Gastrocnemius medialis (tissue), 4 donors: ENCODE results near the gene KAZALD1. TPM values are rescaled to one million over a fixed set of nuclear protein-coding genes. Genes with fewer than 3 reads are reported as not detected.

ENCODE experiments used
- ATAC-seq, 2 donors: fragments of 150-250 bp; one replicate each; pipeline ENCODE4 v1.9.1; 2016
- DNase-seq, 2 donors: peaks; one replicate each; pipeline ENCODE4 v3.0.0-alpha.2; 2019
- H3K27ac ChIP-seq, 4 donors: fragments of 200-600 bp; sonication (generic); 1 replicate in 1 of 4; 2 replicates in 3 of 4; pipeline ENCODE4 v1.5.1; 2016 to 2018; ENCODE audit warnings: mild to moderate bottlenecking in 2 of 4, moderate library complexity in 1 of 4
- H3K27me3 ChIP-seq, 3 donors: fragments of 200-600 bp; sonication (generic) in 2 of 3; 1 replicate in 1 of 3; 2 replicates in 2 of 3; pipeline versions ENCODE4 v1.5.1 to v1.6.0; 2016 to 2019; ENCODE audit warnings: mild to moderate bottlenecking in 1 of 3, moderate library complexity in 1 of 3
- H3K36me3 ChIP-seq, 2 donors: fragments of 200-600 bp; sonication (generic) in 1 of 2; one replicate each; pipeline ENCODE4 v1.5.1; 2017 to 2018
- H3K4me1 ChIP-seq, 2 donors: fragments of 200-600 bp; sonication (generic) in 1 of 2; one replicate each; pipeline ENCODE4 v1.5.1; 2016 to 2017; ENCODE audit warnings: mild to moderate bottlenecking in 2 of 2
- H3K4me3 ChIP-seq, 4 donors: fragments of 200-600 bp; sonication (generic) in 3 of 4; 1 replicate in 1 of 4; 2 replicates in 3 of 4; pipeline ENCODE4 v1.5.1; 2016 to 2019; ENCODE audit warnings: mild to moderate bottlenecking in 2 of 4
- H3K9me3 ChIP-seq, 3 donors: fragments of 200-600 bp; sonication (generic) in 2 of 3; 1 replicate in 1 of 3; 2 replicates in 2 of 3; pipeline ENCODE4 v1.5.1; 2016 to 2019
- POLR2A ChIP-seq, 2 donors: fragments of 450-650 bp; IDR thresholded peaks; one replicate each; pipeline ENCODE4 v1.6.1; 2017; ENCODE audit warnings: antibody characterized with exemption in 2 of 2, mild to moderate bottlenecking in 2 of 2, moderate library complexity in 2 of 2
- in situ Hi-C, 4 donors: fragments of 200-750 bp; cut with MboI; loops; one replicate each; pipeline versions ENCODE4 v1.15.0 to v1.8.0; 2017; ENCODE audit warnings: low sequenced_read_pairs in 4 of 4
- intact Hi-C: fragments of 100-400 bp; cut with DNase I; formaldehyde crosslinking; loops from one replicate; pipeline ENCODE4 v1.15.1; 2023; ENCODE audit warnings: low total_unique reads
- total RNA-seq, 4 donors: library from RNA; depleted of rRNA; stranded (reverse); fragments of >200 nt; gene quantifications; one replicate each; pipeline versions ENCODE4 v1.1.0 to v1.2.3, GENCODE V29; 2016
- TF ChIP-seq, protein P1 (sequence below), 5 experiments: fragments of 450-650 bp in 3 of 5; fragments of 200-600 bp in 2 of 5; sonication (generic) in 2 of 5; IDR thresholded peaks in 4 of 5; conservative IDR thresholded peaks in 1 of 5; 1 replicate in 4 of 5; 2 replicates in 1 of 5; pipeline ENCODE4 v1.5.1; 2016 to 2019; ENCODE audit warnings: antibody characterized with exemption in 5 of 5, mild to moderate bottlenecking in 3 of 5, moderate library complexity in 3 of 5

KAZALD1 gene
- total RNA-seq, 4 donors from 2014 or later: 1.7 to 3.6 (median 2.2) TPM

GRCh38 chr10:101019440-101019703 lies 42.4 kb upstream of the KAZALD1 start:
- no peaks in the 10 kb centered on the region for H3K27me3 ChIP-seq
- H3K27ac ChIP-seq: no peak overlapping the region
- H3K4me1 ChIP-seq: no peaks in the 10 kb centered on the region
- no peak overlapping the region for H3K4me3 ChIP-seq
- no peak for TF ChIP-seq POLR2A (IDR thresholded peaks at IDR 0.05)
- TF ChIP-seq, protein P1, sequence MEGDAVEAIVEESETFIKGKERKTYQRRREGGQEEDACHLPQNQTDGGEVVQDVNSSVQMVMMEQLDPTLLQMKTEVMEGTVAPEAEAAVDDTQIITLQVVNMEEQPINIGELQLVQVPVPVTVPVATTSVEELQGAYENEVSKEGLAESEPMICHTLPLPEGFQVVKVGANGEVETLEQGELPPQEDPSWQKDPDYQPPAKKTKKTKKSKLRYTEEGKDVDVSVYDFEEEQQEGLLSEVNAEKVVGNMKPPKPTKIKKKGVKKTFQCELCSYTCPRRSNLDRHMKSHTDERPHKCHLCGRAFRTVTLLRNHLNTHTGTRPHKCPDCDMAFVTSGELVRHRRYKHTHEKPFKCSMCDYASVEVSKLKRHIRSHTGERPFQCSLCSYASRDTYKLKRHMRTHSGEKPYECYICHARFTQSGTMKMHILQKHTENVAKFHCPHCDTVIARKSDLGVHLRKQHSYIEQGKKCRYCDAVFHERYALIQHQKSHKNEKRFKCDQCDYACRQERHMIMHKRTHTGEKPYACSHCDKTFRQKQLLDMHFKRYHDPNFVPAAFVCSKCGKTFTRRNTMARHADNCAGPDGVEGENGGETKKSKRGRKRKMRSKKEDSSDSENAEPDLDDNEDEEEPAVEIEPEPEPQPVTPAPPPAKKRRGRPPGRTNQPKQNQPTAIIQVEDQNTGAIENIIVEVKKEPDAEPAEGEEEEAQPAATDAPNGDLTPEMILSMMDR (IDR thresholded peaks at IDR 0.05 in 4 of 5, conservative IDR thresholded peaks at IDR 0.05 in 1 of 5): no peak
- DNase-seq (no peak), ATAC-seq (no peak)
- in situ Hi-C loops (no loop called here), intact Hi-C loops (no loop called here)
- H3K36me3 ChIP-seq: no peaks in the 10 kb centered on the region
- H3K9me3 ChIP-seq: no peaks in the 10 kb centered on the region

DNA sequence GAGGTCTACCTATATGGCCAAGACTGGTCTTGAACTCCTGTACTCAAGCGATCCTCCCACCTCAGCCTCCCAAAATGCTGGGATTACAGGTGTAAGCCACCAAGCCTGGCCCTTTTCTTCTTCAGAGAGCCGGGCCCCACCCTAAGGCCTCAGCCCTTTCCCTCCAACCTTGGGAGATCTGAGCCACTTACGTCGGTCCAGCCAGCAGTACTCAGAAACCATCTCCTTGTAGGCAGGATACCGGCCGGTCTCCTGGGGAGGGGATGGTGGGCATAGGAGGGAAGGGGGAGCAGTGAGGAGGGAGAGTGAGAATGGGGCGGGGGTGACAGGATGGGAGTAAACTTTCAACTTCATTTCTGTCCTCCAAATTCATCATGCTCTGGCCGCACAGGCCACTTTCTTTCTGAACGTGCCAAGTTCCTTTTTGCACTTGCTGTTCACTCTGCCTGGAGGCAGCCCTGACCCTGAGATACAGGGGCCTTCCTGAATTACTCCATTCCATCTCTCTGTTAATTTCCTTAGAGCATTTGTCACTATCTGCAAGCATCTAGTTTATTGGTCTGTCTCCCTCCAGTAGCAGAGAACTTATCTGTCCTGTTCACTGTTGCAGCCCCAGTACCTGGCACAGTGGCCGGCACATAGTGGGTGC lies 41.2 kb upstream of the KAZALD1 start:
- H3K27me3 ChIP-seq: no peaks in the 10 kb centered on the region

DNA sequence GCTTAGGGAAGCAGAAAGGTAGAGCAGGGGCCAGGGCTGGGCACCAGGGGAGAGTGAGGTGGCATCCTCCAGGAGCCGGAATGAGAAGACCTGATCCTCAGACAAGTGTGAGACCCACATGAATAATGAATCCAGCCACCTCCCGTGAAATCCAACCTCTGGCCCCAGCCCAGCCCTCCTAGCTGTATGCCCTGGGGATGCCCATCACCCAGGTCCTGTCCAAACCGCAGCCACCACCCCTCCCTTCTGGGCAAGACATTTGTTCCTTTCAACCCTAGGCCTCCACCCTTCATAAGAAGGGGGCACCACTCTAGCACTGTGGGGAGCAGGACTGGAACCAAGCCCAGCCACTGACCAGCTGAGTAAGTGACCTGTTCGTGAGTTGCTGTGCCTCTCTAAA lies 40.5 kb upstream of the KAZALD1 start:
- ATAC-seq (no peak), DNase-seq (no peak)
- TF ChIP-seq, protein P1 (IDR thresholded peaks at IDR 0.05 in 4 of 5, conservative IDR thresholded peaks at IDR 0.05 in 1 of 5): no peak
- no peak for TF ChIP-seq POLR2A (IDR thresholded peaks at IDR 0.05)
- intact Hi-C loops: no loop called here
- Histone ChIP-seq H3K27me3 (no peaks in the 10 kb centered on the region), H3K9me3 (no peaks in the 10 kb centered on the region), H3K36me3 (no peaks in the 10 kb centered on the region), H3K4me1 (no peaks in the 10 kb centered on the region), H3K4me3 (no peak overlapping the region), H3K27ac (no peak overlapping the region)
- in situ Hi-C loops: no loop called here

More for the DNA sequence above, 41.2 kb upstream of the KAZALD1 start:
- ATAC-seq: no peak
- in situ Hi-C loops (no loop called here), intact Hi-C loops (no loop called here)
- DNase-seq: no peak
- H3K4me1 ChIP-seq: no peaks in the 10 kb centered on the region
- H3K4me3 ChIP-seq: no peak overlapping the region
- H3K36me3 ChIP-seq: no peaks in the 10 kb centered on the region
- no peak overlapping the region for H3K27ac ChIP-seq
- TF ChIP-seq, protein P1 (IDR thresholded peaks at IDR 0.05 in 4 of 5, conservative IDR thresholded peaks at IDR 0.05 in 1 of 5): no peak
- no peak for TF ChIP-seq POLR2A (IDR thresholded peaks at IDR 0.05)
- H3K9me3 ChIP-seq: no peaks in the 10 kb centered on the region

DNA sequence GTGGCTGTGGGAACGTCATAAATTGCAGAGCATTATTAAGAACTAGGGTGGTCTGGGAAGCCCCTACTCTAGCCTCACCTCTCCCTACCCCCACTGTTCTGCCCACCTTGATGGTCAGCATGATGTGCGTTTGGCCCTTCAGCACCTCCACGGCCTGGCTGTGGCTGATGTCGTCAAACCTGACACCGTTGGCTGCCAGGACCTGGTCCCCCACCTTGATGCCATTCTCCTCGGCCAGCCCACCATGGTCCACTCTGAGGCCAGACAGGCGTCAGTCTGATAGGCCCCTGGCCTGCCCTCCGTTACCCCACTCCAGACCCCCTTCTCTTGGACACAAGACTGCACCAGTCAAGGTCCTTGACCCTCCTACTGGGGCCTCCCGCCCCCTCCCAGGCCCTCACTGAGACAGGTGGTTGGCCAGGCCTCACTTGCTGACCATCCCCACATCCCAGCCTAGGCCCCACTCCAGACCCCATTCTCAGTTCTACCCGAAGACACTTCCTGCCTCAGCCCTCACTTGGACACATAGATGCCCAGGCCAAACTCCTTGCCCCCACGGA lies 40.0 kb upstream of the KAZALD1 start:
- intact Hi-C loops (no loop called here), in situ Hi-C loops (no loop called here)
- H3K4me3 ChIP-seq: no peak overlapping the region
- ATAC-seq (no peak), DNase-seq (no peak)
- no peaks in the 10 kb centered on the region for H3K9me3 ChIP-seq
- no peak overlapping the region for H3K27ac ChIP-seq
- no peaks in the 10 kb centered on the region for H3K36me3 ChIP-seq
- TF ChIP-seq POLR2A (IDR thresholded peaks at IDR 0.05): no peak
- TF ChIP-seq, protein P1 (IDR thresholded peaks at IDR 0.05 in 4 of 5, conservative IDR thresholded peaks at IDR 0.05 in 1 of 5): no peak
- H3K27me3 ChIP-seq: no peaks in the 10 kb centered on the region
- H3K4me1 ChIP-seq: no peaks in the 10 kb centered on the region
